Panc1 (cell line): ENCODE data around the gene ENAH. TPM values are rescaled to one million over a fixed set of nuclear protein-coding genes. Genes with fewer than 3 reads are reported as not detected.

Experiments
- ATAC-seq: fragments of 200-7000 bp; cut with Tn5 transposase; 2 replicates; pipeline ENCODE4 v1.9.1; 2020; ENCODE audit warnings: mild to moderate bottlenecking, moderate library complexity
- BruUV-seq: library from RNA; stranded (reverse); fragments of 400-500 nt; replicated peaks from 2 replicates; lab custom pipeline; 2021; lab: Mats Ljungman, UMichigan
- CTCF ChIA-PET: fragments of 300-600 bp; sonication (Branson Sonifier 250); formaldehyde crosslinking; loops from one replicate; lab custom pipeline; 2022; ENCODE audit warnings: antibody characterized with exemption; lab: Charles Lee
- POLR2A ChIA-PET: fragments of 300-600 bp; sonication (Branson Sonifier 250); formaldehyde crosslinking; loops from one replicate; lab custom pipeline; 2022; ENCODE audit warnings: antibody characterized with exemption; lab: Charles Lee
- DNase-seq: peaks from one replicate; pipeline ENCODE4 v3.0.0-alpha.2; 2010; ENCODE audit warnings: low read depth, low spot score
- H3K27ac ChIP-seq: 2 replicates; pipeline ENCODE4 v1.5.1; 2011; ENCODE audit warnings: mild to moderate bottlenecking, low read length, inconsistent platforms
- H3K27me3 ChIP-seq: fragments of 200-500 bp; sonication (Bioruptor generic); 2 replicates; pipeline ENCODE4 v1.6.0; 2014; ENCODE audit warnings: low read length, inconsistent platforms; ENCODE audit not compliant: control insufficient read depth, insufficient read depth
- H3K36me3 ChIP-seq: fragments of 200-500 bp; sonication (Bioruptor generic); 2 replicates; pipeline ENCODE4 v1.5.1; 2014; ENCODE audit warnings: inconsistent platforms, mild to moderate bottlenecking, low read length, moderate library complexity; ENCODE audit not compliant: control insufficient read depth, insufficient read depth
- H3K4me1 ChIP-seq: 2 replicates; pipeline ENCODE4 v1.5.1; 2011; ENCODE audit warnings: inconsistent platforms, mild to moderate bottlenecking, low read length, moderate library complexity; ENCODE audit not compliant: control insufficient read depth, insufficient read depth
- H3K4me3 ChIP-seq, 2 experiments: 2 replicates each; pipeline ENCODE4 v1.5.1; 2011 to 2012; ENCODE audit warnings: low read depth in 2 of 2, low read length in 2 of 2, mild to moderate bottlenecking in 2 of 2, inconsistent platforms in 1 of 2, moderate library complexity in 1 of 2
- H3K9me3 ChIP-seq: fragments of 200-500 bp; sonication (Bioruptor generic); 2 replicates; pipeline ENCODE4 v1.5.1; 2014; ENCODE audit warnings: low read depth, mild to moderate bottlenecking, inconsistent platforms, low read length, moderate library complexity; ENCODE audit not compliant: control insufficient read depth, insufficient read depth
- CTCF ChIP-seq: fragments of 450-650 bp; IDR thresholded peaks from 2 replicates; pipeline ENCODE4 v1.5.1; 2017; ENCODE audit warnings: mild to moderate bottlenecking
- POLR2AphosphoS5 ChIP-seq: IDR thresholded peaks from 2 replicates; pipeline ENCODE4 v1.6.1; 2012; ENCODE audit warnings: mild to moderate bottlenecking, low read depth, low read length, moderate library complexity
- REST ChIP-seq, 2 experiments: IDR thresholded peaks; 2 replicates each; pipeline ENCODE4 v1.6.1; 2011 to 2012; ENCODE audit warnings: low read depth in 2 of 2, control low read depth in 1 of 2, low read length in 1 of 2, mild to moderate bottlenecking in 1 of 2, moderate library complexity in 1 of 2; ENCODE audit not compliant: insufficient read depth in 1 of 2
- SIN3A ChIP-seq: IDR thresholded peaks from 2 replicates; pipeline ENCODE4 v1.6.1; 2012; ENCODE audit warnings: low read depth, mild to moderate bottlenecking, low read length, moderate library complexity, borderline replicate concordance; ENCODE audit not compliant: insufficient read depth
- TCF7L2 ChIP-seq: IDR thresholded peaks from 2 replicates; pipeline ENCODE4 v1.6.1; 2011; ENCODE audit warnings: mild to moderate bottlenecking, low read depth, low read length, inconsistent platforms
- in situ Hi-C: cut with HindIII; loops from 2 replicates; pipeline ENCODE4 v1.10.0; 2016; ENCODE audit warnings: low sequenced_read_pairs, low pct_unique_long_range_greater_than_20kb
- intact Hi-C: fragments of 100-400 bp; cut with micrococcal nuclease; formaldehyde crosslinking; loops from one replicate; pipeline ENCODE4 v1.10.0; 2022; ENCODE audit not compliant: unreplicated experiment
- total RNA-seq: library from RNA; stranded (reverse); gene quantifications from one replicate; pipeline ENCODE4 v1.2.1, GENCODE V29; 2021; ENCODE audit not compliant: unreplicated experiment

The ENAH gene
- total RNA-seq, 1 experiment from 2014 or later, result 133 TPM

- POLR2A ChIA-PET, result interaction anchor here (0.5 to 0.6 kb wide), 2 partner anchors 31 to 465 kb away, joined by 3 to 7 read pairs; no protein-coding TSS in a partner anchor
- in situ Hi-C loops (no loop called here), intact Hi-C loops (no loop called here)
- BruUV-seq, result no TSS peak
- Histone ChIP-seq H3K36me3 (no peaks in the 10 kb centered on the region), H3K27ac (no peak overlapping the region), H3K27me3 (no peaks in the 10 kb centered on the region), H3K4me3 (no peak overlapping the region), H3K9me3 (no peaks in the 10 kb centered on the region), H3K4me1 (no peaks in the 10 kb centered on the region; the same call in none of the 2 replicates)
- CTCF ChIA-PET, result interaction anchor here (0.9 to 1.0 kb wide), 2 partner anchors 14 to 32 kb away, joined by 3 read pairs; no protein-coding TSS in a partner anchor
- peak; percentile 33; the same call in 1 of the 2 replicates for ATAC-seq
- TF ChIP-seq TCF7L2 (no peak), CTCF (no peak), SIN3A (no peak), POLR2AphosphoS5 (no peak)
- DNase-seq, result no peak
Measured at GRCh38 chr1:225460021-225460736, 192.7 kb downstream of the ENAH start.

GRCh38 chr1:225458222-225458631, 194.7 kb downstream of the ENAH start:
- intact Hi-C loops (no loop called here), in situ Hi-C loops (no loop called here)
- Histone ChIP-seq H3K36me3 (no peaks in the 10 kb centered on the region), H3K4me1 (peaks cover 7% of the 10 kb centered on the region), H3K9me3 (no peaks in the 10 kb centered on the region), H3K27ac (no peak overlapping the region), H3K27me3 (no peaks in the 10 kb centered on the region), H3K4me3 (no peak overlapping the region)
- no peak for TF ChIP-seq SIN3A
- TF ChIP-seq POLR2AphosphoS5, result no peak
- DNase-seq, result no peak
- no TSS peak for BruUV-seq
- ChIA-PET CTCF (no interaction called here), POLR2A (no interaction called here)
- no peak for ATAC-seq

GRCh38 chr1:225454733-225455132, 198.2 kb downstream of the ENAH start:
- CTCF ChIA-PET, result interaction anchor here (0.5 to 0.6 kb wide), 3 partner anchors 10 to 402 kb away, joined by 3 to 12 read pairs (median 8); no protein-coding TSS in a partner anchor
- Histone ChIP-seq H3K27ac (no peak overlapping the region), H3K36me3 (no peaks in the 10 kb centered on the region), H3K4me3 (no peak overlapping the region), H3K27me3 (no peaks in the 10 kb centered on the region), H3K9me3 (no peaks in the 10 kb centered on the region), H3K4me1 (peaks cover 7% of the 10 kb centered on the region; the same call in 1 of the 2 replicates)
- TF ChIP-seq TCF7L2 (no peak), POLR2AphosphoS5 (no peak), CTCF (no peak), REST (IDR thresholded peaks at IDR 0.05; ENCODE audit: insufficient read depth in 1 of 2, low read depth in 2 of 2, low read length in 1 of 2) (no peak), SIN3A (no peak)
- in situ Hi-C loops, result no loop called here
- DNase-seq (peak; percentile 61), ATAC-seq (peak; percentile 93)
- BruUV-seq, result no TSS peak
- POLR2A ChIA-PET, result interaction anchor here (0.6 kb wide), 1 partner anchor 62 kb away, joined by 6 read pairs; no protein-coding TSS in a partner anchor
- intact Hi-C loops, result no loop called here
